Activated CD4-positive, alpha-beta T cell treated with anti-CD3 and anti-CD28 coated beads, Interleukin-10, Interleukin-2, amounts not matched to agents 100 ng/mL and 50 ng/mL, durations not matched to agents 16 hours and 8 hours (primary cell): ENCODE data around the gene LDLRAP1.

Experiments
- DNase-seq: peaks from one replicate; pipeline ENCODE4 v3.0.0-alpha.2; 2020

The LDLRAP1 gene

GRCh38 chr1:25610822-25611630, 67.6 kb downstream of the LDLRAP1 start:
- DNase-seq = no peak

DNA sequence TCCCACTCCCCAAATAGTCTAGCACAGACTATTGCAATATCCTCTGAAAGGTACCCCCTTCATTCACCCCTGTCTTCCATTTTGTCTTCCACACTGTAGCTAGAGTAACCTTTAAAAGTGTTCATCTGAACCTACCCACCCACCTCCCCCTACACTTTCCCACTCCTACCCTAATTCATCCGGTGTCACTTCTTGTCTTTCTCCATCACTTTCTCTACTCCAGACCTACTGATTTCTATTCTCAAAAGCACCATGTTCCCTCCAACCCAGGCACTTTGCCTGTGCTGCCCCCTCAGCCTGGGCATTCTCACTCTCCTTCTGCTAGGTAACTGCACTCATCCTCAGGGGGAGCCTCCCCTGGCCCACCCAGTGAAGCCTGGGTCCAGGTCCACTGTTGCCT, 68.4 kb downstream of the LDLRAP1 start:
- no peak for DNase-seq

- no peak for DNase-seq
Measured at GRCh38 chr1:25612421-25612820, 69.0 kb downstream of the LDLRAP1 start.

- no peak for DNase-seq
Measured at GRCh38 chr1:25613091-25613490, 69.7 kb downstream of the LDLRAP1 start.

DNA sequence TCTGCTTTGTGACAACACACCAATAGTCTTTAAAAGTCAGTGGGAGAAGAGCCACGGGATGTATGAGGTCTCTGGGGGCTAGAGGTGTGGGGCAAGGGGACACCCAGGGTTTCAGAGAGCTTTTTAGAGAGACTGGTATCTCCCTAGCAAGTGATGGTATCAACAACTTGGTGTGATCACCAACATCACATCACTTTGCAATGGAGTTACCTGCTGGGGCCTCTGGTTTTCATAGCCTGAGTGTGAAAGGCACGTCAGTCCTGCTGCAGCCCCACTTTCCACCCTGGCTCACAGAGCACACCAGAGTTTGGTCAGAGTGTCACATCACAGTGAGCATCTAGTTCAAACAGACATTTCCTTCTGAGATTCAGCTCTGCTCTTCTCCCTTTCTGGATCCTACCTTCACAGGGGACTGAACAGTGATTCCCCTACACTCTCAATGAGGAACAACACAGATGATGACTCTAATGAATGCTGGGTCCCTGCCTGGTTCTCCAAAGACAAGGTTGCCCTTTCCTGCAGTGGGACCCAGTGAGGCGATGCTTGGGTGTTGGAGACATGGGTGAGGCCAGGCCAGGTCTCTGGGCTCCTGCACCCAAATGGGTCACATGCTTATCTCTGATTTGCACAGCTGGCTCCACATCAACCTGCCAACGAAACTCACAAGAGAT, 71.2 kb downstream of the LDLRAP1 start:
- no peak for DNase-seq

GRCh38 chr1:25615172-25615541, 71.8 kb downstream of the LDLRAP1 start:
- no peak for DNase-seq

DNA sequence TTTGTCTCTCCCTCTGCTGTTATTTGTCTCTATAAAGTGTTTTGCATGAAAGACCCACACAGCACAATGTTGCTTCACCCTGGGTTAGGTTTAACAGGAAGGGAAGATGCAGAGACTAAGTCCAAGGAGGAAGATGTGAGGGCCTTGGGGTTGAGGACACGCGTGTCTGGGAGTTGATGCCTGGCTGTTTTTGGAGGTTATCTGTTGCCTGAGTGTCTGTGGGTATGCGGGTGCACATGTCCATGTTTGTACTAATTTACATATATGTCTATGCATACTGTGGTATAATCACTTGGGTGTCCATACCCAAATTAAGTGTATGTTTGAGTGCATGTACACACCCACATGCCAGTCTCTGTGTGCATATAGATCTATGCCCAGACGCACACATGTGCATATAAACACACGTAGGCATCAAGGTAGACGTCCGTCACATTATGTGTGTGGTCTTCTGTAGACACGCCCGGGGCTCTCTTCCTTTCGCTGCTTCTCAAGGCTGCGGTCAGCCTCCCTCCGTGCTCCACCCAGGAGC, 72.2 kb downstream of the LDLRAP1 start:
- DNase-seq = no peak

- DNase-seq = peak; percentile 75
Measured at GRCh38 chr1:25616095-25616986, 72.9 kb downstream of the LDLRAP1 start, which contains the start of gene MAN1C1. Gene MAN1C1, plus strand, starts transcription at chr1:25616791. Its CDS starts 1,007 bp downstream, at chr1:25617798.

GRCh38 chr1:25616987-25617624, 73.7 kb downstream of the LDLRAP1 start:
- DNase-seq = no peak

GRCh38 chr1:25617625-25618432, 74.4 kb downstream of the LDLRAP1 start:
- no peak for DNase-seq

GRCh38 chr1:25618433-25618808, 75.0 kb downstream of the LDLRAP1 start:
- no peak for DNase-seq
